ENCODE results near the gene DENND4B. TPM values are rescaled to one million over a fixed set of nuclear protein-coding genes. Genes with fewer than 3 reads are reported as not detected.
"Not testable (repeated sequence)": the region's sequence is repeated elsewhere in the genome, so short reads cannot be mapped to it uniquely, and the experiment has no call there.

The DENND4B gene
- total RNA-seq, 1 donor from 2014 or later: 44.6 TPM

DNA sequence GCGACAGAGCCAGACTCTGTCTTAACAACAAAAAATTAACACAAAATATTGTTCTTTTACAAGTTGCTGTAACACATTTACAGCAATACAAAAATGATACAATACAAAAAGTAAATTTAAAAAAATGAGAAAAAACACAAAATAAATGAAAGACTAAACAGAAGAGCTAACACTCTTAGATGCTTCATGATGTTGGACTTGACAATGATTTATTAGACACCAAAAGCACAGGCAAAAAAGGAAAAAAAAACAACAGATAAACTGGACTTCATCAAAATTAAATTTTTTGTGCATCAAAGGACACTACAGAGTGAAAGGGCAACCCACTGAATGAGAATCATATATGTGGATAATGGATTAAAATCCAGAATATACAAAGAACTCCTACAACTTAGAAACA is 40.1 kb downstream of the DENND4B start:
- Histone ChIP-seq H3K9me3 (replicated peaks) (no peaks in the 10 kb centered on the region), H3K4me3 (no peak overlapping the region), H3K27me3 (ENCODE audit: low read depth) (no peaks in the 10 kb centered on the region), H3K27ac (replicated peaks) (no peak overlapping the region), H3K4me1 (peaks cover 25% of the 10 kb centered on the region), H3K36me3 (peaks cover 10% of the 10 kb centered on the region)
- TF ChIP-seq, protein P1, sequence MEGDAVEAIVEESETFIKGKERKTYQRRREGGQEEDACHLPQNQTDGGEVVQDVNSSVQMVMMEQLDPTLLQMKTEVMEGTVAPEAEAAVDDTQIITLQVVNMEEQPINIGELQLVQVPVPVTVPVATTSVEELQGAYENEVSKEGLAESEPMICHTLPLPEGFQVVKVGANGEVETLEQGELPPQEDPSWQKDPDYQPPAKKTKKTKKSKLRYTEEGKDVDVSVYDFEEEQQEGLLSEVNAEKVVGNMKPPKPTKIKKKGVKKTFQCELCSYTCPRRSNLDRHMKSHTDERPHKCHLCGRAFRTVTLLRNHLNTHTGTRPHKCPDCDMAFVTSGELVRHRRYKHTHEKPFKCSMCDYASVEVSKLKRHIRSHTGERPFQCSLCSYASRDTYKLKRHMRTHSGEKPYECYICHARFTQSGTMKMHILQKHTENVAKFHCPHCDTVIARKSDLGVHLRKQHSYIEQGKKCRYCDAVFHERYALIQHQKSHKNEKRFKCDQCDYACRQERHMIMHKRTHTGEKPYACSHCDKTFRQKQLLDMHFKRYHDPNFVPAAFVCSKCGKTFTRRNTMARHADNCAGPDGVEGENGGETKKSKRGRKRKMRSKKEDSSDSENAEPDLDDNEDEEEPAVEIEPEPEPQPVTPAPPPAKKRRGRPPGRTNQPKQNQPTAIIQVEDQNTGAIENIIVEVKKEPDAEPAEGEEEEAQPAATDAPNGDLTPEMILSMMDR (IDR thresholded peaks at IDR 0.05; ENCODE audit: borderline replicate concordance): no peak
- DNase-seq: no peak
- intact Hi-C loops (cut with micrococcal nuclease): no loop called here

DNA sequence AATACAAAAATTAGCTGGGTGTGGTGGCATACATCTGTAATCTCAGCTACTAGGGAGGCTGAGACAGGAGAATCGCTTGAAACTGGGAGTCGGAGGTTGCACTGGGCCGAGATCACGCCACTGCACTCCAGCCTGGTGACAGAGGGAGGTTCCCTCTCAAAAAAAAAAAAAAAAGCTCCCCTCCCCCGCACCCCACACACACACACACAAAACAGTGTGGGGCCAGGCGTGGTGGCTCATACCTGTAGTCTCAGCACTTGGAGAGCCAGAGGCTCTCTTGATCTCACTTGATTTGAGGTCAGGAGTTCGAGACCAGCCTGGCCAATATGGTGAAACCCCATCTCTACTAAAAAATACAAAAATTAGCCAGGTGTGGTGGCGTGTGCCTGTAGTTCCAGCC is 40.6 kb downstream of the DENND4B start:
- peaks cover 10% of the 10 kb centered on the region for H3K36me3 ChIP-seq

DNA sequence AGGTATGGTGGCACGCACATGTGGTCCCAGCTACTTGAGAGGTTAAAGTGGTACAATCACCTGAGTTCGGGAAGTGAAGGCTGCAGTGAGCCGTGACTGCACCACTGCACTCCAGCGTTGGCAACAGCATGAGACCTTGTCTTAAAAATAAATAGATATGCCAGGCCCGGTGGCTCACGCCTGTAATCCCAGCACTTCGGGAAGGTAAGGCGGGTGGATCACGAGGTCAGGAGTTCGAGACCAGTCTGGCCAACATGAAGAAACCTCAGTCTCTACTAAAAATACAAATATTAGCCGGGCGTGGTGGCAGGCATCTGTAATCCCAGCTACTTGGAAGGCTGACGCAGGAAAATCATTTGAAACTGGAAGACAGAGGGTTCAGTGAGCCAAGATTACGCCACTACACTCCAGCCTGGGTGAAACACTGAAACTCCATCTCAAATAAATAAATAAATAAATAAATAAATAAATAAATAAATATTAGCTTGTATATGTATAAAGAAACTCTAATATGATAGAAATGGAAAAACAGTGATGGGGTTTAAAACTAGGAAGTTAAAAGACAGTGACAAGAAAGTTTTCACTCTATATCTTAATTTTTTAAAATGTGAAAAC is 42.6 kb downstream of the DENND4B start:
- no peak overlapping the region for H3K4me3 ChIP-seq
- no peak for DNase-seq
- no peaks in the 10 kb centered on the region for H3K27me3 ChIP-seq (ENCODE audit: low read depth)
- intact Hi-C loops (cut with micrococcal nuclease): no loop called here
- no peaks in the 10 kb centered on the region for H3K9me3 ChIP-seq (replicated peaks)
- no peak overlapping the region for H3K27ac ChIP-seq (replicated peaks)
- H3K4me1 ChIP-seq: peaks cover 30% of the 10 kb centered on the region
- TF ChIP-seq, protein P1 (IDR thresholded peaks at IDR 0.05; ENCODE audit: borderline replicate concordance): no peak
- peaks cover 21% of the 10 kb centered on the region for H3K36me3 ChIP-seq

More for the DNA sequence above, 40.6 kb downstream of the DENND4B start:
- intact Hi-C loops (cut with micrococcal nuclease); H3K9me3 ChIP-seq (replicated peaks); DNase-seq; H3K4me3 ChIP-seq; H3K27ac ChIP-seq (replicated peaks); H3K27me3 ChIP-seq (ENCODE audit: low read depth): not testable (repeated sequence)
- peaks cover 29% of the 10 kb centered on the region for H3K4me1 ChIP-seq

DNA sequence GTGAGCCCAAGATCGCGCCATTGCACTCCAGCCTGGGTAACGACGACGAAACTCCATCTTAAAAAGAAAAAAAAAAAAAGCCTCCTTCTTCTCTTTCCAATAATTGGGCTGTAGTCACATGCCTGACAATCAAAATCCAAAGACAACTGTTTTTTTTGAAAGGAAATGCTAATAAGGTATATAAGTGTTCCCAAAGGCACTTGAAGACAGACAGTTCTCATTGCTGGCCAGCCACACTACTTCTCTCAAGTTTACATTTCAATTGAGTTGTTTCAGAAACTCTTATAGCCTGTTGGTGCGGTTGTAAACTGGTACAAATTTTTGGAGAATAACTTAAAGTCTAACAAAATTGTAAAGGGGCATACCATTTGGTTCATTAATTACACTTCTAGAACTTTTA is 47.0 kb downstream of the DENND4B start:
- intact Hi-C loops (cut with micrococcal nuclease): no loop called here
- DNase-seq: no peak
- Histone ChIP-seq H3K36me3 (peaks cover 19% of the 10 kb centered on the region), H3K27ac (replicated peaks) (no peak overlapping the region), H3K9me3 (replicated peaks) (no peaks in the 10 kb centered on the region), H3K4me1 (peaks cover 42% of the 10 kb centered on the region), H3K4me3 (no peak overlapping the region), H3K27me3 (ENCODE audit: low read depth) (no peaks in the 10 kb centered on the region)
- TF ChIP-seq, protein P1 (IDR thresholded peaks at IDR 0.05; ENCODE audit: borderline replicate concordance): no peak

DNA sequence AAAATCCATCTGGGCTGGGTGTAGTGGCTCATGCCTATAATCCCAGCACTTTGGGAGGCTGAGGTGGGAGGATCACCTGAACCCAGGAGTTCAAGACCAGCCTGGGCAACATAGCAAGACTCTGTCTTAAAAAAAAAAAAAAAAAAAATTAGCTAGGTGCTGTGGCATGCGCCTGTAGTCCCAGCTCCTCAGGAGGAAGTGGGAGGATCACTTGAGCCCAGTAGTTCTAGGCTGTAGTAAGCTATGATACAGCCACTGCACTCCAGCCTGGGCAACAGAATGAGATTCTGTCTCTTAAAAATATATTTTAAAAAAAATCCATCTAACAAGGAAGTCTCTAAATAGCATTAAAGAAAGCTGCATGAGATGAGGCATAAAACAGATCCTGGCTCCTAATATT is 50.7 kb downstream of the DENND4B start:
- DNase-seq; intact Hi-C loops (cut with micrococcal nuclease); H3K27ac ChIP-seq (replicated peaks); H3K4me3 ChIP-seq; H3K9me3 ChIP-seq (replicated peaks); H3K27me3 ChIP-seq (ENCODE audit: low read depth): not testable (repeated sequence)
- Histone ChIP-seq H3K4me1 (peaks cover 24% of the 10 kb centered on the region), H3K36me3 (peaks cover 29% of the 10 kb centered on the region)

DNA sequence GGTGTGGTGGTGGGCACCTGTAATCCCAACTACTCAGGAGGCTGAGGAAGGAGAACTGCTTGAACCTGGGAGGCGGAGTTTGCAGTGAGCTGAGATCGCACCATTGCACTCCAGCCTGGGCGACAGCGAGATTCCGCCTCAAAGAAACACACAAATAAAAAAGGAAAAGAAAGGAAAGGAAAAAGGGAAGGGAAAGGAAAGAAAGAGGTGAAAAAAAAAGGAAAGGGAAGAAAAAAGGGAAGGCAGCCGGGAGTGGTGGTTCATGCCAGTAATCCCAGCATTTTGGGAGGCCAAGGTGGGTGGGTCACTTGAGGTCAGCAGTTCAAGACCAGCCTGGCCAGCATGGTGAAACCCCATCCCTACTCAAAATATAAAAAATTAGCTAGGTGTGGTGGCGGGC is 55.5 kb downstream of the DENND4B start:
- intact Hi-C loops (cut with micrococcal nuclease); H3K4me3 ChIP-seq; H3K36me3 ChIP-seq; H3K27me3 ChIP-seq (ENCODE audit: low read depth); DNase-seq; H3K27ac ChIP-seq (replicated peaks); H3K9me3 ChIP-seq (replicated peaks): not testable (repeated sequence)
- H3K4me1 ChIP-seq: peaks cover 33% of the 10 kb centered on the region

DNA sequence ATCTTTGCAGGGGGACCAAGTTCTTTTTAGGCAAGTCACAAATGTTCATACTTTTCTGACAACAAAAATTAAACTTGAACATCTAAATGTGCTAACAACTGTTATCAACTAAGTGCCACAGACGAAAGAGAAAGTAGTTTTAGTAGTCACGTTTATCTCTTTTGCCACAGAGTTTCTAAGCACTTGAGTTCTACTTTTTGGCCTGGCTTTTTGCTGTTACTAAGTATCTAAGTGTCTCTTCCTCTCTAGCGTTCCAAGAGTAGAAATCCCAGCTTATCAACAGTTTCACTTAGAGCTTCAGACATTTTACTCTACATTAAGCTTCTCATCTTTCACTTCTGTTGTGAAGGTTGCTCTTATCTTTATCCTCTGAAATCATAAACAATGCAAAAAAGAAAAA is 58.0 kb downstream of the DENND4B start:
- TF ChIP-seq, protein P1 (IDR thresholded peaks at IDR 0.05; ENCODE audit: borderline replicate concordance): no peak
- no peak for DNase-seq
- H3K27ac ChIP-seq (replicated peaks): no peak overlapping the region
- intact Hi-C loops (cut with micrococcal nuclease): no loop called here
- peaks cover 31% of the 10 kb centered on the region for H3K4me1 ChIP-seq
- peaks cover 9% of the 10 kb centered on the region for H3K36me3 ChIP-seq
- H3K4me3 ChIP-seq: no peak overlapping the region
- H3K27me3 ChIP-seq (ENCODE audit: low read depth): no peaks in the 10 kb centered on the region
- H3K9me3 ChIP-seq (replicated peaks): no peaks in the 10 kb centered on the region
